Pons (tissue), 1 donor: ENCODE results near the gene MC1R.
"Not testable (repeated sequence)": the region's sequence is repeated elsewhere in the genome, so short reads cannot be mapped to it uniquely, and the experiment has no call there.

Source experiments
- DNase-seq: peaks from one replicate; pipeline ENCODE4 v3.0.0-alpha.2; 2016; ENCODE audit warnings: low spot score

MC1R gene

DNA sequence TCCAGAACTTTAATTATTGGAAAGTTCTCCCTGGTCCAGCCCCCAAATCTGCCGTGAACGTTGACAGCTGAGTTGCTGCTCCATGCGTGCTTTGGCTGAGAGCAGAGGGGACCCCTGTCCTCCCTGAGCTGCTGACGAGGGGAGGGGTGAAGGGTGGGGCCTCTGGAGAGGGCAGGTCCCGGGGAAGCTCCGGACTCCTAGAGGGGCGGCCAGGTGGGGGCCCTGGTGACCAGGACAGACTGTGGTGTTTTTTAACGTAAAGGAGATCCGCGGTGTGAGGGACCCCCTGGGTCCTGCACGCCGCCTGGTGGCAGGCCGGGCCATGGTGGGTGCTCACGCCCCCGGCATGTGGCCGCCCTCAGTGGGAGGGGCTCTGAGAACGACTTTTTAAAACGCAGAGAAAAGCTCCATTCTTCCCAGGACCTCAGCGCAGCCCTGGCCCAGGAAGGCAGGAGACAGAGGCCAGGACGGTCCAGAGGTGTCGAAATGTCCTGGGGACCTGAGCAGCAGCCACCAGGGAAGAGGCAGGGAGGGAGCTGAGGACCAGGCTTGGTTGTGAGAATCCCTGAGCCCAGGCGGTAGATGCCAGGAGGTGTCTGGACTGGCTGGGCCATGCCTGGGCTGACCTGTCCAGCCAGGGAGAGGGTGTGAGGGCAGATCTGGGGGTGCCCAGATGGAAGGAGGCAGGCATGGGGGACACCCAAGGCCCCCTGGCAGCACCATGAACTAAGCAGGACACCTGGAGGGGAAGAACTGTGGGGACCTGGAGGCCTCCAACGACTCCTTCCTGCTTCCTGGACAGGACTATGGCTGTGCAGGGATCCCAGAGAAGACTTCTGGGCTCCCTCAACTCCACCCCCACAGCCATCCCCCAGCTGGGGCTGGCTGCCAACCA is at the start of gene MC1R:
Gene MC1R (plus strand): TSS at position 410 of the 895 bp plus-strand sequence. CDS start 397 bp downstream, at position 807.
- DNase-seq = no peak

- DNase-seq = no peak
Observed at GRCh38 chr16:89869911-89870310, 48.8 kb upstream of the MC1R start.

- DNase-seq = no peak
Observed at GRCh38 chr16:89870440-89870839, 48.2 kb upstream of the MC1R start.

DNA sequence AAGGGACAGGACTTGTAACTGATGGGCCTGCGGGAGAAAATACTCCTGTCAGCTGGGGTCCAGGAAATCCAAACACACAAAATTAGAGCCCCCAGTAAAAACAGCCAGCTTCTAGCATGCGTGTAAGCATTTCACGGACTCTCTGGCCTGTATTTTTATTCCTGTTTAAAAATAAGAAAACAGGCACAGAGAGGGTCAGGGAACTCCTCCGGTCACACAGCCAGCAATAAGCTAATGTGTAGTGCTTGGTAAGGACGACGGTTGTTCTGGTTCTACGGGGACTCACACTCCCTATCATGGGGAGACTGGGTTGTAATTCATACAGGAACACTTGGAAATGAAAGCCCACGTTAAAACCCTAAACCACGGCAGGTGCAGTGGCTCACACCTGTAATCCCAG is 46.8 kb upstream of the MC1R start:
- no peak for DNase-seq

- DNase-seq = peak; percentile 82
Observed at GRCh38 chr16:89873109-89873971, 45.3 kb upstream of the MC1R start, which contains the start of gene TCF25. Gene TCF25 (plus strand): TSS chr16:89873592. CDS start chr16:89873668, 76 bp downstream.

GRCh38 chr16:89873972-89874689 is 44.5 kb upstream of the MC1R start:
- DNase-seq = peak; percentile 94

- DNase-seq = not testable (repeated sequence)
Observed at GRCh38 chr16:89879123-89879522, 39.5 kb upstream of the MC1R start.

GRCh38 chr16:89880477-89881367 is 37.9 kb upstream of the MC1R start:
- no peak for DNase-seq

DNA sequence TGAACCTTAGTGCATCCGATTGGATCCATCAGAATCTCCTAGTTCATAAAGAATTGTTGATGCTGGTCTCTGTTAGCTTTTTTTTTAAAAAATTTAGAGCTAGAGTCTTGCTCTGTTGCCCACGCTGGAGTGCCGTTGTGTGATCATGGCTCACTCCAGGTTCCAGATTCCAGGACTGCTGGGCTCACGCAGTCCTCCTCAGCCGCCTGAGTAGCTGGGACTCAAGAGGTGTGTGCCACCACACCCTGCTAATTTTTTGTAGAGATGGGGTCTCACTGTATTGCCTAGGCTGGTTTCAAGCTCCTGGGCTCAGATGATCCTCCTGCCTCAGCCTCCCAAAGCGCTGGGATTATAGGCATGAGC is 37.3 kb upstream of the MC1R start:
- no peak for DNase-seq

GRCh38 chr16:89883346-89884040 is 35.2 kb upstream of the MC1R start:
- DNase-seq = no peak

DNA sequence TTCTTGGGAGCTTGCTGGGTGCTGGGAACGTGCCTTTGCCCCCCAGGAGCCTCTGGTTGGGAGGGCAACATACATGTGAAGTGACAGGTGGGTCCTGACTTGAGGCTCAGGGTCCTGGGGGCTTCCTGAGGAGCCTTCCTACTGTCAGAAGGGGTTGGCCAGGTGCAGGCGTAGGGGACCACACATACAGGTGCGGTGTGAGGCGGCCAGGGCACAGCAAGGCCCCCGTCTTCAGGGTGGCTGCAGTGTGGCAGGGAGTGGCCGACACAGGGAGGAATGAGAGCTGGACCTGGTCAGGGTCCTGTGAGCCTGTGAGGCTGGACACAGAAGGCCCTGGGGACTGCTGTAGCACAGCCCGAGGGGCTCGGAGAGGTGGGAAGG is 34.6 kb upstream of the MC1R start:
- no peak for DNase-seq

- DNase-seq = no peak
Observed at GRCh38 chr16:89887243-89887642, 31.4 kb upstream of the MC1R start.

DNA sequence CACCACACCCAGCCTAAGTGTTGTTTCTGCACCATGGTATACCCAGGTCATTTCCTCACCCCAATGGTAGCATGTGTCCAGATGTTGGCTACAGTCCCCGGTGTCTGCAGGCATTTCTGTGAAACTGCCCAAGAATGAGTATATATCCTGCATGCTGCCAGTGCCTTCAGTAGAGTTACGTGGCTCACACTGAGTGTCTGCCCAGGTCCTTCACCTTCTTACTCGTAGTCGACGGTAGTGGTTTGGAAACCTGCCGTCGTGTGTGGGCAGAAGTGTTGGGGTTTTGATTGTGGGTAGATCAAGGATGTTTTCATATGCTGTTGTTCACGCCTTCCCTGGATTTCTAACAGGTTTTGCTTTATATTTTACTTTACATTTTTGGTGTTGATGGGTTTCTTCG is 28.5 kb upstream of the MC1R start:
- no peak for DNase-seq

- no peak for DNase-seq
Observed at GRCh38 chr16:89890886-89891657, 27.6 kb upstream of the MC1R start.

DNA sequence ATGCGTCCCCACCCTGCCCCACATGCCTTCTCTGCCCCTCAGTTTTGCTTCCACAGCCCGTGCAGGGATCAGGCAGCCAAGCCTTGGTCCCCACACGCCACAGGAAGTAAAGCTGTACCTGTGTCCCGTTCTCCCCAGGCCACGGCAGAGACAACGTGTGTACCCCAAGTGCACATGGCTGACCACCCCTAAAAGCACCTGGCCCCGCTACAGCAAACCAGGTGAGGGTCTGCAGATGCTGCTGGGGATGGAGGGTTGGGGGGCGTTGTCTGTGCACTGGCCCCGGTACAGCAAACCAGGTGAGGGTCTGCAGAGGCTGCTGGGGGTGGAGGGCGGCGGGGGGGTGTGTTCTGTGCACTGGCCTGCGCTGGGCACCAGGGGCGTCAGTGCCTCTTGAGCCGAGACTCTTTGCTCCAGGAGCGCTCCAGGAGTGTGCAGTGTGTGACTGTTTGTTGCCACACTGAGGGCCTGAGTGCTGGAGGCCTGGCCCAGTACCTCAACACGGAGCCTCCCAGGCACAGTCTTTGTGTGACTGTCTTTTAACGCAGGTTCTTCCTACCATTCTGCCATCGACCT is 26.5 kb upstream of the MC1R start:
- DNase-seq = no peak

- no peak for DNase-seq
Observed at GRCh38 chr16:89892635-89893034, 26.0 kb upstream of the MC1R start.

- DNase-seq = no peak
Observed at GRCh38 chr16:89893642-89894548, 24.8 kb upstream of the MC1R start.

DNA sequence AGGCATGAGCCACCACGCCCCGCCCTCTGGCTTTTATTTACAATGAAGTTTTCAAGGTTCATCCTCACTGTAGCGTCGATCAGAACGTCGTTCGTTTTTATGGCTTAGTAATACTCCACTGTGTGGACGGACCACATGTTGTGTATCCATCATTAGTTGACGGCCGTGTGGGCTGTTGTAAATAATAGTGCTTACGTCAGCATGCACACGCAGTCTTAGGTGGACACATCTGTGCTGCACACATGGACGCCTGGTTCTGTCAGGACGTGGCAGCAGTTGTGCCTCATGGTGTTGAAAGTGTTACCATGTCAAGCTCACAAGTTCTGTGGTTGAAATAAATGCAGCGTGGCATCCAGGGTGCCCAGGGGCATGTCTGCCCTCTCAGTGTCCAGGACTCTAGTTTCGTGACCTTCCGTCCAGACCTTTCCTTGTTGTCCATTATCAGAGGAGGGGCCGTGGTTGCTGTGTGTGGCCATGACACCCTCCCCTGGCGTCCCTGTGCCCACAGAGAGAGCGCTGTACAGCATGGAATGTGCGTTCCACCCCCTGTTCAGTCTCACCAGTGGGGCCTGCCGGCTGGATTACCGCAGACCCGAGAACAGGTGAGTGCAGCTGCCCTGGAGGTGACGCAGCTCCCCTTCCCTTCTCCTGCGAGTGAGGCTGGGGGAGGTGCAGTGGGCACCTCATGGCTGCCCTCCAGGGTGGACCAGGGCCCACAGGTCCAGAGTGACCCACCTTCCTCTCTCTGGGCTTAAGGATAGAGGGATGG is 23.0 kb upstream of the MC1R start:
- DNase-seq = no peak
